Activated T-cell treated with anti-CD3 and anti-CD28 coated beads, Interleukin-2, amount 50 U/mL, for 1 hour (primary cell): Measurements from ENCODE around the gene PARS2.
"Not testable (repeated sequence)": the region's sequence is repeated elsewhere in the genome, so short reads cannot be mapped to it uniquely, and the experiment has no call there.

Experiments used
- DNase-seq: peaks from one replicate; pipeline ENCODE4 v3.0.0-alpha.2; 2020

The PARS2 gene

DNA sequence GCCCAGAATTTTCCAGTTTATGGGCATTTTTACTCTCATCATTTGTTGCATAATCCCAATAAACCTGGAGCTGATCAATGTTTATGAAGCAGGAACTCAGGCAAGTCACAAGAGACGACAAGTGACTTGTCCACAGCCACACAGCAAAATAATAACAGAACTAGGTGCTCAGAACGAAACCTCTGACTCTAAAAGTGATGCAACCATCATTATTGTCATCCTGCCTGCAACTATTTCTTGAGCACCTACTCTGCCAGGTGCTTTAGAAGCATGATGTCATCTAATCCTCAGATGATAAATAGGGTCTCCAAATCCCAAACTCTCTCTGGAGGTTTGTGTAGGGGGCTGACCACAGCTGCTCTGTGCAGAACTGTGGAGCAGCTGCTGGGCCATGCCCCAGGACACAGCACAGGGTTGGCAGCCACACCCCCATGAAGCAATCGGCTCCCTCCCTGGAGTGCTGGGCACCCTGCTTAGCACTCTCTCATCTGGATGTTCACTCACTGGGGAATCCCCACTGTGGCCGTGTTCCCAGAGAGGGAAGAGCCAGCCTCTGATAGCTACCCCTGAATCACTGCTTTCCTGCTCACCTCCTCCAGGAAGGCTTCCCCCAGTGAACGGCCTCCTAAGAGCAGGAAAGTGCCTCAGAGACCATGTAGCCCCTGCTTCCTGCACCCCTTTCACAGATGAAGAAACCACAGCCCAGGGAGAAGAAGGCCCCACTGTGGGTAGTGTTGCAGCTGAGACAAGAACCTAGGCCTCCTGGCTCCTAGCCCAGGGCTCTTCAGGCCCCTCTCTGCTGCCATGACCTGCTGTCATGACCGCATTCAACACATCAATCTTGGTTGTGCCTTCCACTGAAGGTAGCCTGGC is 34.7 kb upstream of the PARS2 start:
- DNase-seq = no peak

GRCh38 chr1:54798206-54798605 is 33.9 kb upstream of the PARS2 start:
- no peak for DNase-seq

DNA sequence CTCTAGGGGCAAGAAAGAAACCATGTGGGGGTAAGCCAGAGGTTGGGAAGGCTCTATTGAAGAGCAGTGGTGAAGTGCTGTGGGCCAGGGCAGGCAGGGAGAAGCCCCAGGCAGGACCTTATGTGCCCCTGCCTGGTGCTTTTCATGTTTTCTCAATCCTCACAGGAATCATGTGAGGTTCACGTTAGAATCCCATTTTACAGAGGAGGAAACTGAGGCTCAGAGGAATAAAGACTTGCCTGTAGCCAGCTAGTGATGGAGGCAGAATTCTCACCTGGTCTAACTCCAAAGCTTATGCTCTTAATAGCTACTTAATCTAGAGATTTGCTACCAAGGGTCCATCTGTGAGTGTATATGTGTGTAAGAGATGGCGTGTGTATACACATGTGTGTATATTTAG is 32.6 kb upstream of the PARS2 start:
- no peak for DNase-seq

GRCh38 chr1:54795841-54796468 is 31.6 kb upstream of the PARS2 start:
- DNase-seq = no peak

DNA sequence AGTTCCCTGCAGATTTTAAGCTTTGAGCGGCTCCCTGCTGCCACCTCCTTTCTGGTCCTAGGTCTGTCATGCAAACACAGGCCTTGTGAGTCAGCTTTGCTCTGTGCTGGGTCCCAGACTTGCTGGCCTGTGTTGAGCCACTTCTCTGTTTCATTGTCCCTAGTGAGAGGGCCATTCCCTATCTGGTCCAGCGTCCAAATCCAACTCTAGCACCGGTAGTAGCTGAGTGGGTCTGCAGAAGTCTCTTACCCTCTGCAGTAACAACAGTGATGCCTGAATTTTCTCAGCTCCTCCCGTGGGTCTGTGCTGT is 31.0 kb upstream of the PARS2 start:
- DNase-seq = no peak

- no peak for DNase-seq
These were observed 30.4 kb upstream of the PARS2 start for GRCh38 chr1:54794451-54795355.

GRCh38 chr1:54792686-54793282 is 28.5 kb upstream of the PARS2 start:
- DNase-seq = no peak

DNA sequence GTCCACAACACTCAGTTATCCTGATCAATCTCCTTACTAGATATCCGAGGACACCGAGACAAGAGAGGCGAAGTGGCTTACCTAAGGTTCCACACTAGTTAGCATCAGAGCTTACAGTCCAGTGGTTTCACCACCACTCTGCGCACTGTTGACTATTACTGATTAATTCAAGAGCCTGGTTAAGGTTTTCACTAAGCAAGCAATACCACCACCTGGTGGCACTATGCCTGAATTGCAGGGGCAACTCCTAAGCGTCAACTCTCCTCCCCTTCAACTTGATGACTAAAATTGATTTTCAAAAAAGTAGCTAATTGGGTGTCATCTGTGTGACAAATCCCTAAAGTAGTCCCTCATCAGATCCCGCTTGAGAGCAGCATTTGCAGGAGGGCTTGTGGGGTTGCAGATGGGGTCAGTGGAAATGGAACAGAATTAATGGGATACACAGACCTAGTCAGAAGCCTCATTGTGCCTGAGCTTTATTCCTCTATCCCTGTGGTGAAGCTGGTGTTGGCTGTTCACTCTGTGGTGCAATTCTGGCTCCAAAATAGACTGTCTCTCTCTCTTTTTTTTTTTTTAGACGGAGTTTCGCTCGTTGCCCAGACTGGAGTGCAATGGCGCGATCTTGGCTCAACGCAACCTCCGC is 27.7 kb upstream of the PARS2 start:
- peak; percentile 40 for DNase-seq

DNA sequence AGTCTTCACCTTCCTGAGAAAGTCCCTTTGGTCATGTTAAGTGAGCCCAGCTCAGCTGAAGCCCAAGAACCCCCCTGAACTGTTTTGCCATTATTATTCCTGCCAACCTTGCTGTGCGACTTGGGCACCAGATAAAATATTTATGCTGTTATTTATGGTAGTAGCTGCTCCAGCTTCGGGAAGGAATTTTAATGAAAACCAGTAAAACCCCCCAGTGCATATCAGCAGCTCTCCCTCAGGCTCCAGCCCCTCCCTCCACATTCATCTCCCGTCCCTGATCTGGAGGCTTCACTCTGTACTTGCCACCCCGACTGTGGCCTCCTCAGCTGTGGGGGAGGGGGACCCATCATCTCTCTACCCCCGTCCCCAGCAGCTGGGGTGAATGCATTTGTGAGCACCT is 24.1 kb upstream of the PARS2 start:
- DNase-seq = no peak

DNA sequence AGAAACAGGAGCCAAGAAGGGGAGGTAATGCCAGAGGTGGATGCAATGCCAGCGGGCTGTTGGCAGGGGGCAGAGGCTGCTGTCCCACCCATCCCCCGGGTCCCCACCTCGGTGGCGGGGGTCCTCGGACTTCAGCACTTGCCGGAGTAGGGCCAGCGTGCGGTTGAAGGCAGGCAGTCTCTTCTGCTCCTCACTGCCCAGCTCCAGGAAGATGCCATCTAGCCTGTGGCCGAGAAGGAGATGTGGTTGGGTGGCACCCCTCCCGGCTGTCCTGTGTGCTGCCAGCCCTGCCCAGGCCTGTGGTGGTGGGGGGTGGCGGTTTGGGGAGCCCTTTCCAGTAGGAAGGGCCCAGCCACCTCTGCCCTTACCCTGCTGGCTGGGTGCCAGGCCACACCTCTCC is 23.3 kb upstream of the PARS2 start:
- no peak for DNase-seq

DNA sequence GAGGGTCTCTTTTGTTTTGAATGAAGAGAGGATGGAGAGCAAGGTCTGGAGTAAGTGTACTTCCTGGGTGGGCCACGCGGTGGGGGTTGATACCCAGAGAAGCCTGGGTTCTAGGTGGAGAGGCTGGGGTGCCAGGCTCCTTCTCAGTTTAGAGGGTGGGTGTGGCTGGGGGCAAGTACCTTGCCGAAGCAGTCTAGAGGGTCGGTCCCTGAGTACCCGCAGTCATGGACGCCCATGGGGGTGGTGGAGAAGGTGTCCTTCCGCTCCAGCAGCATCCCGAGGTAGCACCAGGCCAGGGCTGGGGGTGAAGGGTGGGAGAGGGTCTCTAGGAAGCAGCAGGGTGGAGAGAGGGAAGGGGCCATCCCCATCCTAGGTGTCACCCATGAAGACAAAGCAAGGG is 22.5 kb upstream of the PARS2 start:
- DNase-seq = no peak

DNA sequence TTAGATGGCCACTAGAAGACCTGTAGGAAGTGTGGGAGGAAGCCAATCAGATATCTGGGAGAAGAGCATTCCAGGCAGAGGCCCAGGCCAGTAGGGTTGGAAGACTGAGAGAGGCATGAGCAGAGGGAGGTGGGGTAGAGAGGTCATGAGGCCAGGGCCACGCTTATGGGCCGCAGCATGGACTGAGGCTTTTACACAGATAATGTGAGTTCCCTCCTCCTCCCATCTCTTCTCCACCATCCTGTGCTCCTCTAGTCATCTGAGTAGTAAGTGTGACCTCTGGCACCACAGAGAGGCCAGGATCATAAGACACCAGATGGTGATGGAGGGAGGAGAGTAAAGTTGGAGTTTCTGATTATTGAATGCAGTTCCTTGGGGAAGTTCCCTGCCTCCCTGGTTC is 19.7 kb upstream of the PARS2 start:
- DNase-seq = no peak

DNA sequence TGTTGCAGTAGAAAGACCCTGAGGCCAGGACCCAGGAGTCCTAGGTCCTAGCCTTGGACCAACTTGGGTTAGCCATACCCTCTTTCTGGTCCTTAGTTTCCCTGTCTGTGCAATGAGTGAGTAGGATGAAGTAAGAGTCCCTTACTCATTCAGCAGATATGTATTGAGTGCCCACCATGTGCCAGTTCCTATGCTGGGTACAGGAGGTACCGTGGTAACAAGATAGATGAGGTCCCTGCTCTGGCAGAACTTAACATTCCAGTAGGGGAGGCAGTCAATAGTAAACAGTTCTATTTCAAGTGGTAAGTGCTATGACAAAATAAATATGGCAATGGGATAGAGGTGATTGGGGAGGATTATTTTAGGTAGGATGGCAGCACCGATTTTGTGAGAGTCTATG is 18.3 kb upstream of the PARS2 start:
- no peak for DNase-seq

DNA sequence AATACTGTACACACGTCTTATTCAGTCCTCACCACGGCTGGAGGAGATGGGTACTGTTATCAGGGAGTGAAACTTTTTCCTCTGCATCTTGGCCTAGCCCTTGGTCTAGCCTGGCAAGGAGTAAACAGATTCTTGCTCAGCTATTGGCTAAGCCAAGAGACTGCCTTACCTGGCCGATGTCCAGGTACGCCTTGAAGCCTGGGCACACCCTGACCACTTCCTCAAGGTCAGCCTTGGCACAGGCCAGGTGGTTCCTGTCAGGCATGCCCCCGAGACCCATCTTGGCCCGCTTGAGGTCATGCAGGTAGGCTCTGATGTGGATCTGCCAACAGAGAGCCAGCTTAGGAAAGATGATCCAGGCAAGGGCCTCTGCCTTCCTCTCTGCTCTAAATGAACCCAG is 17.8 kb upstream of the PARS2 start:
- DNase-seq = no peak

DNA sequence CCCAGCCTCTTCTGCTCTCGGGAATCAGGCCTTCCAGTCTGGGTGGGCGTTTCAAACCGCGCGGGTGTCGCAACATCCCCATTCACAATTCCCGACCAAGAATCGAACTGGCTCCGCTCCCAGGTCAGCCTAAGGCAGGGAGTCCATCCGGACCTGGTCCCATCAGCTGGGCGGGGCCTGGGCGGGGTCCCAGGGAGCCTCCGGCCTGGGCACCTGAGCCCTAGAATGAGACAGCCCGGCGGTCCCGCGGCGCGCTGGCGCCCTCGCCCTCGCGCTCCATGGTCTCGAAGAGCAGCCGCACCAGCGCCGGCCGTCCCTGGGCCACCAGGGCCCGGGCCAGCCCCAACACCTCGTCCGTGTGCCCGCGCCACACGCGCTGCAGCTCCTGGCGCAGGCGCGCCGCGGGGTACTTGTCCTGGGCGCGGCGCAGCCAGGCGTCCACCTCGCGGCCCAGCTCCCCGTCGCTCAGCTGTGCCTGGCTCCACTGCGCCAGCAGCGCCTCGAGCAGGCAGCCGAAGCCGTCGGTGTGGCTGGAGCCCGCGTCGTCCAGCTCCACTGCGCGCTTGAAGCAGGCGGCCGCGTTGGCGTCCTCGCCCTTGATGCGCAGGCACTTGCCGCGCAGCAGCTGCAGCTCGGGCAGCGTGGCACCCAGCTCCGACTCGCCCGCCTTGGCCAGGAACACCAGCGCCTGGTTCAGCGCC is 16.9 kb upstream of the PARS2 start:
- no peak for DNase-seq

DNA sequence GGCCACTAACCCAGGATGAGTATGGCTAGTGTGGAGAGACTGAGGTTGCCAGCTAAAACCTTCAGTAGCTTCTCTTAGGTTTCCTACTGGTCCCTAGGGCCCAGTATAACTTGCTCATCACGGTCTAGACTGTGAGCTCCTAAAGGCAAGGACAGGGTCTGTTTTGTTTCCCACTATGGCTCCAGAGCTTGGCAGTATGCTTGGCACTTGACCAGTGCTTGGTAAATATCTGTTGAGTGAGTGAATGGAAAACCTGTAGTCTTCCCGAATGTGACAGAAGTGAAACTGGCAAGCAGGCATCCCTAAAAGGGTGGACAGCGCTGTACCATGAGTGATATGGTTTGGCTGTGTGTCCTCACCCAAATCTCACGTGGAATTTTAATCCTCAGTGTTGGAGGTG is 13.1 kb upstream of the PARS2 start:
- no peak for DNase-seq

DNA sequence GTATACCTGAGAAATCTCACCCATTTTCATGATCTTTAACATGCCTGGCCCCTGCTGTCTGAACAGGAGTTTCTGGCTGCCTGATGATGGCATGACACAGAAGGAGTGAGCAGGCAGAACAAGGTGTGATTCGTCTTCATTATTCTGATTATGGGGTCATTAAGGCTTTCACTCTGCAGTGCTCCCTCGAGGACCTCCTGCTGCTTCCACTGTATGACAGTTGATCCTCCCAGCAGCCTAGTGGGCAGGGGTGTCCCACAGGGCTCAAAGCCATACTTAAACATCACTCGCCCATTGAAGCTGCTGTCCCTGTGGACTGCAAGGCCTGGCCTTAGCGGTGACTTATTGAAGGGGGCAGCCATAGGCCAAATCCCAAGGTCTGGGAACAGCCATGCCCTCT is 12.7 kb upstream of the PARS2 start:
- DNase-seq = no peak

DNA sequence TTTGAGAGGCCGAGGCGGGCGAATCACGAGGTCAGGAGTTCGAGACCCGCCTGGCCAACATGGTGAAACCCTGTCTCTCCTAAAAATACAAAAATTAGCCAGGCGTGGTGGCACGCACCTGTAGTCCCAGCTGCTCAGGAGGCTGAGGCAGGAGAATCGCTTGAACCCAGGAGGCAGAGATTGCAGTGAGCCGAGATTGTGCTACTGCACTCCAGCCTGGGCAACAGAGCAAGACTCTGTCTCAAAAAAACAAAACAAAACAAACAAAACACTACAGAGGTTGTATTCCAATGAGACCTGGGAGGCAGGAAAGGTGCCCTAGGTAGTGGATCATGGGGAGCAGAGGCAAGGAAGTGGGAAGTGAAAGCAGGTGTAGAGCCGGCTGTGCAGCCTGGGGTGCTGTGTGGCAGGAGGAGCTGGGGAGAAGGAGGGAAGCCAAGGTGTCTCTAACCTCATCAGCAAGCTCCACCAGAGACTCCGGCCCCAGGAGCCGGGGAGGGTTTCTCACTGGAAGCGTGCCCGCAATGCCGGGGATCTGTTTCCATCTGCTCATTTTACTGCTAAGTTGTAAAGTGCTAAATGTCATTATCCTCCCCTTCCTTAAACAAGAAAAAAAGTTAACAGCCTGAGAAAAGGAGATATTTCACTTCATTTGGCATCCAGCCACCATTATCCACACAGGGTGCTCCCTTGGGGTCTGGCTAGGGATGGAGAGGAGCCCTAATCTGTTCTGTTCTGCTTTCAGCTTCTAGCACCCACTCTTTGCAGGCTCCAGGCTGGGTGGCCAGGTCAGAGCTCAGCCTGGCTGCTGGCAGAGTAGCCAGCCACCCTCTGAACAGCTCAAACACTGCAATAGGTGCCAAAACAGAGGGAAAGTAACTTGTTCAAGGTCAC is 11.8 kb upstream of the PARS2 start:
- DNase-seq = not testable (repeated sequence)

DNA sequence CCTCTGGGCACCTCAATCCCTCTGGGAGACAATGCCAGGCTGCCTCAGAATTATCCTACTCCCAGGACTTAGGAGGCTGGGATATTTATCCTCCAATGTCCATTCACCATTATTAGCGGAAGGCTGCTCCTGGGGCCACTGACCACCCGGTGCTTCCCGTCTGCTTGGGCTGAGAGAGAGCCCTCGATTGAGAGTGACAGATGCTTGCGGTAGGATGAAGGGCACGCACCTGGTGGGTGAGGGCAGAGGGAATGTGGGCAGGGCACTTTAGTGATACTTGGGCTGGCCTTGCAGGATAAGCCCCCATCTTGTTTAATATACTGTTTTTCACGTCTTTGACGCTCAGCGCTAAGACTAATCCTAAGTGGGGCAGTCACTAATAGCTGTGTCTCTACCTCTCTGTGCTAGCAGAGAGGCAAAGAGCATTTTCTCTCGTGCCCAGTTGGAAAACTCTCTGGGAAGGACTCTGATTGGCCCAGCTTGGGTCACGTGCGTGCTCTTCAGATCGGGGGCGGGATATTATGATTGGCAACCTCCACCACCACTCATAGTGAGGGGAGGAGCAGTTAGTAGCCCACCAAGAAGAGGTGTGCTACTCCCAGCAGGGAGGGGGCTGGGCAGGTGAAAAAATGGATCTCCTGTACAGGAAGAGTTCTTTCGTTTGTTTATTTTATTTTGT is 10.6 kb upstream of the PARS2 start:
- no peak for DNase-seq

- no peak for DNase-seq
These were observed 8.6 kb upstream of the PARS2 start for GRCh38 chr1:54772951-54773350.

- DNase-seq = no peak
These were observed 3.8 kb upstream of the PARS2 start for GRCh38 chr1:54768093-54768492.
